CD14-positive monocyte (primary cell): Measurements from ENCODE around the gene SERPINE1. TPM values are rescaled to one million over a fixed set of nuclear protein-coding genes. Genes with fewer than 3 reads are reported as not detected.

Experiments used
- DNase-seq, 3 donors: peaks; one replicate each; pipeline ENCODE4 v3.0.0-alpha.2; 2011 to 2022
- H2AFZ ChIP-seq: 2 replicates; pipeline ENCODE4 v1.6.0; 2012; ENCODE audit warnings: mild to moderate bottlenecking, low read depth, low read length, inconsistent platforms; ENCODE audit not compliant: insufficient read depth, poor library complexity, severe bottlenecking
- H3K27ac ChIP-seq, 2 donors: 1 replicate in 1 of 2; 2 replicates in 1 of 2; pipeline ENCODE4 v1.5.1; 2012 to 2013; ENCODE audit warnings: low read length in 2 of 2, control low read depth in 1 of 2, inconsistent platforms in 1 of 2, low read depth in 1 of 2, mild to moderate bottlenecking in 1 of 2
- H3K27me3 ChIP-seq, 2 donors: one replicate each; pipeline versions ENCODE4 v1.6.0 to v1.6.1; 2011 to 2013; ENCODE audit warnings: low read length in 2 of 2; ENCODE audit not compliant: control insufficient read depth in 2 of 2, insufficient read depth in 2 of 2
- H3K36me3 ChIP-seq, 2 donors: replicated peaks in 1 of 2; 1 replicate in 1 of 2; 2 replicates in 1 of 2; pipeline versions ENCODE4 v1.5.1 to v1.6.1; 2012 to 2013; ENCODE audit warnings: low read length in 2 of 2, control low read depth in 1 of 2, inconsistent platforms in 1 of 2, mild to moderate bottlenecking in 1 of 2; ENCODE audit not compliant: insufficient read depth in 2 of 2, control insufficient read depth in 1 of 2
- H3K4me1 ChIP-seq, 2 donors: 1 replicate in 1 of 2; 2 replicates in 1 of 2; pipeline versions ENCODE4 v1.5.1 to v1.6.1; 2012 to 2013; ENCODE audit warnings: low read length in 2 of 2, control low read depth in 1 of 2, inconsistent platforms in 1 of 2, mild to moderate bottlenecking in 1 of 2, moderate library complexity in 1 of 2; ENCODE audit not compliant: insufficient read depth in 2 of 2, control insufficient read depth in 1 of 2
- H3K4me2 ChIP-seq: replicated peaks from 2 replicates; pipeline ENCODE3; 2012; ENCODE audit warnings: low read length, moderate library complexity, mild to moderate bottlenecking; ENCODE audit not compliant: poor library complexity, severe bottlenecking; ENCODE audit errors: extremely low read depth
- H3K4me3 ChIP-seq, 3 experiments: fragments of 200-600 bp in 1 of 3; sonication (generic) in 1 of 3; replicated peaks in 1 of 3; 1 replicate in 2 of 3; 2 replicates in 1 of 3; pipeline ENCODE4 v1.5.1; 2011 to 2013; ENCODE audit warnings: low read length in 3 of 3, mild to moderate bottlenecking in 3 of 3, control low read depth in 2 of 3, low read depth in 2 of 3, inconsistent platforms in 1 of 3, moderate library complexity in 1 of 3
- H3K79me2 ChIP-seq: 2 replicates; pipeline ENCODE4 v1.6.0; 2012; ENCODE audit warnings: mild to moderate bottlenecking, control low read depth, inconsistent platforms, low read length, moderate library complexity; ENCODE audit not compliant: insufficient read depth
- H3K9ac ChIP-seq: 2 replicates; pipeline ENCODE4 v1.6.0; 2017; ENCODE audit warnings: low read length, mild to moderate bottlenecking; ENCODE audit not compliant: insufficient read depth, poor library complexity, severe bottlenecking
- H3K9me3 ChIP-seq, 2 donors: replicated peaks in 1 of 2; 1 replicate in 1 of 2; 2 replicates in 1 of 2; pipeline versions ENCODE4 v1.5.1 to v1.6.1; 2012 to 2013; ENCODE audit warnings: low read length in 2 of 2, control low read depth in 1 of 2; ENCODE audit not compliant: control insufficient read depth in 1 of 2, insufficient read depth in 1 of 2
- H4K20me1 ChIP-seq: 2 replicates; pipeline ENCODE4 v1.6.0; 2012; ENCODE audit warnings: mild to moderate bottlenecking, low read length, control low read depth, moderate library complexity; ENCODE audit not compliant: insufficient read depth
- H3K27ac Mint-ChIP-seq, 7 donors: one replicate each; pipeline ENCODE4 v1.8.0; 2020; ENCODE audit warnings: mild to moderate bottlenecking in 7 of 7, mixed read lengths in 7 of 7, moderate library complexity in 6 of 7, inconsistent platforms in 2 of 7
- H3K27me3 Mint-ChIP-seq, 3 donors: one replicate each; pipeline ENCODE4 v1.8.0; 2021 to 2022; ENCODE audit warnings: low read depth in 3 of 3, mild to moderate bottlenecking in 3 of 3, mixed read lengths in 3 of 3, moderate library complexity in 3 of 3, inconsistent platforms in 1 of 3
- H3K36me3 Mint-ChIP-seq, 2 donors: one replicate each; pipeline ENCODE4 v1.8.0; 2020; ENCODE audit warnings: mixed read lengths in 2 of 2, inconsistent platforms in 1 of 2, mild to moderate bottlenecking in 1 of 2
- H3K4me1 Mint-ChIP-seq: one replicate; pipeline ENCODE4 v1.8.0; 2020; ENCODE audit warnings: mild to moderate bottlenecking, mixed read lengths
- H3K4me3 Mint-ChIP-seq, 2 donors: one replicate each; pipeline ENCODE4 v1.8.0; 2020; ENCODE audit warnings: mild to moderate bottlenecking in 2 of 2, mixed read lengths in 2 of 2, moderate library complexity in 1 of 2
- H3K9me3 Mint-ChIP-seq, 7 donors: one replicate each; pipeline ENCODE4 v1.8.0; 2020 to 2022; ENCODE audit warnings: mixed read lengths in 7 of 7, mild to moderate bottlenecking in 6 of 7, moderate library complexity in 6 of 7, inconsistent platforms in 2 of 7
- CTCF ChIP-seq: fragments of 200-600 bp; IDR thresholded peaks from one replicate; pipeline ENCODE4 v1.8.0; 2022; ENCODE audit warnings: antibody characterized with exemption, mild to moderate bottlenecking
- WGBS: methylation state at CpG from one replicate; pipeline ENCODE4 v1.1.5; 2013; ENCODE audit warnings: missing lambda C conversion rate; ENCODE audit not compliant: insufficient coverage; 5-methylcytosine and 5-hydroxymethylcytosine counted together
- intact Hi-C, 2 donors: fragments of 100-400 bp; cut with micrococcal nuclease; formaldehyde crosslinking; loops; one replicate each; pipeline versions ENCODE4 v1.15.0 to v1.15.1; 2023
- polyA plus RNA-seq, 3 donors: library from polyadenylated mRNA; depleted of rRNA in 1 of 3; unstranded in 2 of 3; stranded (reverse) in 1 of 3; fragments of 300-500 nt in 2 of 3; fragments of >200 nt in 1 of 3; fragmentation: Illumina TruSeq in 2 of 3; gene quantifications; 1 replicate in 2 of 3; 2 replicates in 1 of 3; pipeline ENCODE4 v1.2.3, GENCODE V29; 2012 to 2021

SERPINE1 gene
- polyA plus RNA-seq, 3 donors, result 0.07 to 0.21 (median 0.16) TPM

- Mint-ChIP-seq H3K27ac (peak within 1 kb of the TSS in 3 of 7 donors; percentile 46 to 61 (median 60)), H3K27me3 (peaks cover 8 to 18% (median 14%) of the 10 kb centered on the region in 3 donors), H3K4me1 (peaks cover 13% of the 10 kb centered on the region), H3K36me3 (peaks cover 17 to 24% of the 10 kb centered on the region in 2 donors), H3K4me3 (peak within 1 kb of the TSS; percentile 74 to 81), H3K9me3 (peaks cover 0 to 5% (median 2%) of the 10 kb centered on the region in 7 donors)
- H4K20me1 ChIP-seq, result no peaks in the 10 kb centered on the region
- H3K4me3 ChIP-seq, result peak within 1 kb of the TSS; percentile 62 to 84 (median 76)
- TF ChIP-seq CTCF, result no peak
- H3K36me3 ChIP-seq, result peaks cover 5% of the 10 kb centered on the region in 2 donors
- H3K4me2 ChIP-seq, result peak within 1 kb of the TSS; percentile 89
- intact Hi-C loops, result no loop called here
- H3K4me1 ChIP-seq, result peaks cover 13 to 20% of the 10 kb centered on the region in 2 donors
- DNase-seq, result peak; percentile 73 to 88 (median 80)
- peak within 1 kb of the TSS; percentile 57 for H3K9ac ChIP-seq
- H3K27me3 ChIP-seq, result no peaks in the 10 kb centered on the region
- no peaks in the 10 kb centered on the region for H3K79me2 ChIP-seq
- peak within 1 kb of the TSS; percentile 84 for H2AFZ ChIP-seq
- 4% methylated on average over 37 of the region's 51 CpGs for WGBS
- H3K27ac ChIP-seq, result no peak within 1 kb of the TSS
- no peaks in the 10 kb centered on the region for H3K9me3 ChIP-seq
Observed at GRCh38 chr7:101153969-101154692, 27.2 kb downstream of the SERPINE1 start, which contains the start of gene AP1S1. Gene AP1S1 (plus strand): TSS chr7:101154476. CDS start chr7:101154515, 39 bp downstream.

- Mint-ChIP-seq H3K27me3 (peaks cover 7 to 14% (median 13%) of the 10 kb centered on the region in 3 donors), H3K4me3 (peak overlapping the region; percentile 74 to 81), H3K27ac (peak overlapping the region in 1 of 7 donors; percentile 30), H3K9me3 (peaks cover 0 to 5% (median 0%) of the 10 kb centered on the region in 7 donors), H3K4me1 (peaks cover 13% of the 10 kb centered on the region), H3K36me3 (peaks cover 21 to 29% of the 10 kb centered on the region in 2 donors)
- Histone ChIP-seq H3K4me1 (peaks cover 13 to 20% of the 10 kb centered on the region in 2 donors), H3K36me3 (peaks cover 7 to 10% of the 10 kb centered on the region in 2 donors), H3K4me3 (peak overlapping the region; percentile 62 to 84 (median 76)), H3K27me3 (no peaks in the 10 kb centered on the region), H4K20me1 (no peaks in the 10 kb centered on the region), H2AFZ (peak overlapping the region; percentile 84), H3K27ac (no peak overlapping the region), H3K4me2 (peak overlapping the region; percentile 89), H3K79me2 (no peaks in the 10 kb centered on the region), H3K9me3 (no peaks in the 10 kb centered on the region), H3K9ac (peak overlapping the region; percentile 57)
- no peak for DNase-seq
- intact Hi-C loops, result no loop called here
- TF ChIP-seq CTCF, result no peak
- 0% methylated on average over 22 of the region's 34 CpGs for WGBS
Observed at GRCh38 chr7:101154693-101155102, 27.8 kb downstream of the SERPINE1 start.
